Pulmonary artery endothelial cell (primary cell): Measurements from ENCODE around the gene PIP4K2A. TPM values are rescaled to one million over a fixed set of nuclear protein-coding genes. Genes with fewer than 3 reads are reported as not detected.

ENCODE experiments used
- DNase-seq: peaks from one replicate; pipeline ENCODE4 v3.0.0-alpha.2; 2011; ENCODE audit warnings: low read depth, low spot score
- total RNA-seq: library from RNA; depleted of rRNA; stranded (reverse); fragments of >200 nt; gene quantifications from 2 replicates; pipeline ENCODE4 v1.2.3, GENCODE V29; 2014

Gene PIP4K2A
- total RNA-seq, 1 donor from 2014 or later, result 18.4 TPM

DNA sequence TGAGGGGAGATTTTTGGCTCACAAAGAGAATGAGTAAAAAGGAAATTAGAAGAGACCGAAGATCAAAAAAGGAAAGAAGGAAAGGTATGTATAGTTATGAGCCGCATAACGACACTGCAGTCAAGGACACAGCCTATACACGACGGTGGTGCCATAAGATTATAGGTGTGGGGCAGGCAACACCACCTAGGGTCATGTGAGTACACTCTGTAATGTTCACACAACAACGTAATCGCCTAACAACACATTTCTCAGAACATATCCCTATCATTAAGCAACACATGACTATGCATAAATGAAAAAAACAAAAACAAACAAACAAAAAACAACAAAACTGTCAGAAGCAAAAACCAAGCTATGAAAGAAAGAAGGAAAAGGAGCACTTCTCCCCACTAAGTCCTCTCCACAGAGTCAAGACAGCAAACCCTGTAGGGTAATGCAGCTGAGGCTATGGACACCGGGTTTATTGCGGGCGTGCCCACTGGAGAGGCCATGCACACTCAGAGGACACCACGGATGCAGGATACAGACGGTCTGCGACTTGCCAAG lies 45.1 kb downstream of the PIP4K2A start:
- DNase-seq, result no peak

DNA sequence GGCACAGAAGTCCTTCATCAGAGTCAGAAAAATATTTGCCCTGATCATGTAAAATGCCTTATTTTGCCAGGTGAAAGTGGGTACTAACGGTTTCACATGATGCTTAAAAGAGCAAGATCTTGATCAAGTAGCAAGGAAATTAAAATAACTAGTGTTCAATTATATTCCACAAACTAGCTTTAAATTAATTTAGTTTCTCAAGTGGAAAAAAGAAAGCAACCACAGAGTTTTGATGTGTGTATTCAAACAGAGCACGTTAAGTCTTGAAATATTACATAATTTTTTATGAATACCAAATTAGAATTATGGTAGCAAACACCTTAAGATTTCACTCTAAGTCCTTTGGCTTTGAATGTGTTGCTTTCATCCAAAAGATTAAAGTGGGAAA lies 47.3 kb downstream of the PIP4K2A start:
- DNase-seq, result no peak

DNA sequence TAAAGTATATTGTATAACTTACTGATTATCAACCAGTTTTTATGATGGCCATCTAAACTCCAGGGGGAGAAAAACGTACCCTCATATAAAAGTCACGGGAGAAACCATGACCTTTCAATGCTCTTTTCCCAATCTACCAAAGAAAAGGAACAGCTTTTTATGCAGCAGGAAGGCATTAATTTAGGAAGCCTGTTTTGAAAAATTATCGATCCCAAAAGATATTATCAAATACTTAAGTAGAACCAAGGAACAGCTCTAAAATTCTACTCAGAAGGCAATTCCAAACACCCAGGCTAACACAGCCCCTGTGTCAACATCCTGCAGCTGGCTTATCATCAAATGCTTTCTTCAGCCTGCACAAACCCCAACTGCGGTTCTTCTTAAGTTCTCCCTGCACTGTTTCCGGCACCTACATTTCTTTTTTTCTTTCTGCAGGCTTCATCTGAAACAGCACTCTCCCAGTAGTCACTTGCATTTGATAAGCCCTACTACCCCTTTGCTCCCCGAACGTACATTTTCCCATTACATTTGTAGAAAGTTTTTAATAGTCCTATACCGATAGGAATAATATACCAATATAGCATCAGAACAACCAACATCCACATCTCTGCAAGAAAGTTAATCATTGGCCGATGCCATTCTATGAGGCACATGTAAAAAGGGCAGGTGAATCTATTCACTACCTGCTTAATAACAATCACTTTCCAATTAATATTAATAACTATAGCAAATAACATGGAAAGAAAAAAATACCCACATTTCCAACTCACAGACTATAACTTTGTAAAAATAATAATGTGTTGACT lies 47.9 kb downstream of the PIP4K2A start:
- no peak for DNase-seq

DNA sequence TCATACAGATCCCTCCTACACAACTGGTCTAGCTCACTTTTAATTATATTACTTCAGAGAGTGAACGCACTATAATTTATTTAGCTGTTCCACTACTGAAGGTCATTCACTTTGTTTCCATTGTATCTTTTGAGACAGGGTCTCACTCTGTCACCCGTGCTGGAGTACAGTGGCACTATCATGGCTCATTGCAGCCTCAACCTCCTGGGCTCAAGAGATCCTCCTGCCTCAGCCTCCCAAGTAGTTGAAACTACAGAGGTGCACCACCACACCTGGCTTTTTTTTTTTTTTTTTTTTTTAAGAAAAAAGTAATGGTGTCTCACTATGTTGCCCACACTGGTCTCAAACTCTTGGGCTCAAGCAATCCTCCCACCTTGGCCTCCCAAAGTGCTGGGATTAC lies 49.0 kb downstream of the PIP4K2A start:
- no peak for DNase-seq

DNA sequence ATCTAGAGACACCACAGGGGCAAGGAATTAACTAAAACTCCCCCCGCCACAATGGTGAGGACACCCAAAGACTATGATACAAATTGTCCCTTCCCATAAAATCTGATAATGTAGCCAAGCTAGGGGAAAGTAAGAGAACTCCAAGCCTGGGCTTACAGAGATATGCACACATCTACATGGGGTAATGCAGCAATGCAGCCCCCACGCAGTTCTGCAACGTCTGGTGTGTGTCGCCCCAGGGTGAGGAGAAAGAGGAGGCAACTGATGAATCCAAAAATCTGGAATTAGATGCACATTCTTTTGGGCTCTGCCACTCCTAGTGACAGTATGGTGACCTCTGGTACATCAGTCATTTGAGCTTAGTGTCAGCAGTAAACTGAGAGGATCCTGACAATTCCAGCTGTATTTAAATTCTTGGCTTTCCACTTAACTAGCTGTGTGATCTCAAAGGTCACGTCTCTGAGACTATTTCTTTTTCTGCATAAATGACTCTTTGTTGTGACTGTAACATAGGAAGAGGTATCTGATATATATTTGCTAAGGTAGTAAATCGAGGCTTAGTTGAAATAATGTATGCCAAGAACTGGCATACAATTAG lies 51.5 kb downstream of the PIP4K2A start:
- DNase-seq, result no peak

DNA sequence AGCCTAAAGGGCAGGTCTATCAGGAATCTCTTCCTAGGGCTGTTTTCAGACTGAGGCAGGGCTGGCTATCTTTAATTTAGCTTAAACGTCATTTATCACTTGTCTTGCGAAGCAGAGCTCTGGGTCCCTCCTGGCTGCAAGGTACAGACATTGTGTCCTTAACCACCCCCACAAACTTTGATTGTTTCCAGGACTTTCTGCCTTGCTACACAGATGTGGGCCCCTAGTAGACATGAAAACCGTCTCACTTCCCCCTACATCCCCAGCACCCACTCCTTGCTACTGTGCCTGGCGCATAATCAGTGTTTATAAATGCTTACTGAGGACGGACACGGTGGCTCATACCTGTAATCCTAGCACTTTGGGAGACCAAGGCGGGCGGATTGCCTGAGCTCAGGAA lies 54.5 kb downstream of the PIP4K2A start:
- no peak for DNase-seq

DNA sequence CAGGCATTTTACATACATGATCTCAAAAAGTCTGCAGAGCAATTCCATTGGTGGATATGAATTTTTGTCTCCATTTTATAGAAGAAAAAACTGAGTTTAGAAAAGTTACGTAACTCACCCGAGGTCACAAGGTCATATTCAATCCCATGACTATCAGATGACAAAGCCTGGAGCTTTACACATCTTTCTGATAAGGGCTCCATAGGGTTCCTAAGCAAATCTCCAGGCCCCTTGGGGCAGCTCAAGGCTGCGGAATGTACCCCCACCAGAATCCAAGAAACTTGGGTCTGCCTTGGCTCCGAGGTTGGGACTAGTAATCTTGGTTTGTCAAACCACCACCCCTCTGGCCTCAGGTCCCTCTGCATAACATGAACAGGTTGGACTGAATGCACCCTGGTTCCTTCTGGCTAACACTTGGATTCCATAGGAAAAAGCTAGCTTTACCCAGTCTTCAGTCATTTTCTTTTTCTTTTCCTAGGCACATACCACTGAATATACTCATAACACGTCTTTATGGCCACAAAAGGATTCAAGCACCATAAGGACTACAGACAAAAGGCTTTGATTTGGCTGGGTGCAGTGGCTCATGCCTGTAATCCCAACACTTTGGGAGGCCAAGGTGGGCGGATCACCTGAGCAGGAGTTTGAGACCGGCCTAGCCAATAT lies 55.5 kb downstream of the PIP4K2A start:
- DNase-seq, result no peak

DNA sequence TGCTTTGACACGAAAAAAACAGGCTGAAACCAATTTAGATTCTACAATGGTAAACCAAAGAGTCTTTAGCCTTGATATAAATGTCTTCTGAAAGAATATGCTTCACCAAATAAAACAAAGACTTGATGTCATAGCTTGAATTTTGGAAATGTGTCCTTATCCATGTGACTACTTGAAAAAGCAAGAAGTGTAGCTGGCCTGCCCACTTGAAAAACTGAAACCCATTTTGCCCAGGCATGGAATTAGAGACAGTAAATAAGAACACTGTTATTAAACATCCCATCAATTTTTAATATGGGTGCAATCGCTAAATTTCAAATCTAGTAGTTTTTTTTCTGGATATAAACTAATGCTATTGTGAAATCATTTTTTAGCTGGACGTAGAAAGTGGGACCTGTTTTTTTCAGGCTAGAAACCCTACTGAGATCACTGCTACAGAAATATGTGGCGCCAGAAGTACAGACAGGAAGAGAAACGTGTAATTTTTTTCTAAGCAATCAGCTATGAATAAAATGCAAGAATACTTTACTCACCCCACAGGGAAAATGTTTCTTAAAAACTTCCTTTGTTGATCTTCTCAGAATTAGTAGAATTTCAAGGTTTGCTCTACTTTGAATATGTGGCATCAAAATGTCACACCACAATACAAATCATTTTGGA lies 56.7 kb downstream of the PIP4K2A start:
- DNase-seq, result no peak

DNA sequence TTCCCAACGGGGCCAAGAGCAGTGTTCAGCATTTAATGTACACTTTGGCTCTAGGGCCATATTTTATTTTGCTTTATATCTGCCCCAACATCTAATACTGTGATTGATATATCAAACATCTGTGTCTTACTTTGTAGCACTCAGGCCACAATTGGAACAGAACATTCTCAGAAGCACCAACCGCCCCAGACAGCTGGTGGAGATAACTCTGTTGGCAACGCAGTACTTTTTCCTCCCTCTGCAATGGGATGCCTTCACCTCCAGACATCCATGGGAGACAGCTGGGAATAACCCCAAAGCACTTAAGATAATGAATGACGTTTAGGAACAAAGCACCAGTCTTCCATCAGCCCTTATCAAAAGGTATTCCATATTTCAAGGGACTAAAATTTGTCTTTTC lies 57.4 kb downstream of the PIP4K2A start:
- no peak for DNase-seq

DNA sequence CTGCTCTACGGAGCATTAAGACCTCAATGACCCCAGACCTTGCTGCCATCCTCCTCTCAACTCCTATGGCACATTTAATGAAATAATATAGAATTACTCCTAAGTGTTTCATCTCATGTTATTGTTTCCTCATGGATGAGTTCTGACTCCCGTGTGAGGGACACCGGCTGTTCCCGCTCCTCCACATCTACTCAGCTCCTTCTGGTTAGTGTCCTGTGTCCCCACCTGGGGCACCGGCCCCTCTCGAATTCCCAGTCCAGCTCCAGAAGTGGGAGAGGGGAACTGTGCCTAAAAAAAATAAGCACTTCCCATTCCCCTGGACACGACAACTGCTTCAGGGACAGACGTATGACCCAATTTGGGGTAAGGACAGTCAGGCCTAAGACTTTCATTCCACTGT lies 58.3 kb downstream of the PIP4K2A start:
- no peak for DNase-seq

DNA sequence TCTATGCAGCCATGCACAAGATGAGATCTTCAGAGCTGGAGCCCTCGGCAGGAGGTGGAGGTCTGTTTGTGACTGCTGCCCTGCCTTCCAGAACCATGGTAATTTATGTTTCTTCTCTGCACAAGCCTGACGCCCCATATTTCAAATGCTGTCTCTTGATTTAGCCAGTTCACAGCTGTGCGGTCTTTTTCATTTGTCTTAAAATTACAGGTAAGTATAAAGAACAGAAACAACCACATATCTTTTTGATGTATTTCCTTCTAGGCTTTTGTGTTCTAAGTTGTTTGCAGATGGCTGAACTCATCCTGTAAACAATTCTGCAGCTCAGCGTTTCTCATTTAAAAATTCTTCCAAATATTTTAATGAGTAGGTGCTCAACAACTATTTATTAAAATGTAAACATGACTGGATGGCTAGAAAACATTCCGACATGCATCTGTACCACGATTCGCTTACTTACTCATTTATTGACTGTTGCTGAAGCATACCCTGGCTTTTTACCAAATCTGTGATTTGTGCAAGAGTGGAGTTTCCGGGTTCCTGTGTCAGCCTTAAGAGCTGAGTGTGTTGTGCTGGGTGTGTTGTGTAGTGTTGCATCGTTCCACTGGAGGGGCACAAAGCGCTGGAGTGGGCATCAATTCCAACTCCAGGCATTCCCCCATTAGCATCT lies 58.9 kb downstream of the PIP4K2A start:
- DNase-seq, result no peak

DNA sequence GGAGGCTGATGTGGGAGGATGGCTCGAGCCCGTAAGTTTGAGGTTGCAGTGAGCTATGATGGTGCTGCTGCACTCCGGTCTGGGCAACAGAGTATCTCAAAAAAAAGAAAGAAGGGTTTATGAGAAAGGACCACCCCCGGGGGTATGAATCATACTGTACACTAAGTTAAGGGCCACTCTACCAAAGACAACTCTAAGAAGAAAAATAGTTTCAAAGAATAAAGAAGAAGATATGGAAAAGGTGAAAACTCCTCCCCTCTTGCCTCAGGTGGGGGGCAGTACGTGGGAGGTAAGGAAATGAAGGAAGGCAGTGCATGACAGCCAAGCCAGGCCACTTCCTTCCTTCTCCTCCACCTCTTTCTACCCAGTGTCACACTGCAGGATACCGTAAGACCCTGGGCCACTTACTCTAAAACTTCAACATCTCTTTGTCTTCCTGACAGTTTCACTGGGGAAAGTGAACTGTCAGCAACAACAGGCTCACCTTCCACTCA lies 61.3 kb downstream of the PIP4K2A start:
- DNase-seq, result no peak

DNA sequence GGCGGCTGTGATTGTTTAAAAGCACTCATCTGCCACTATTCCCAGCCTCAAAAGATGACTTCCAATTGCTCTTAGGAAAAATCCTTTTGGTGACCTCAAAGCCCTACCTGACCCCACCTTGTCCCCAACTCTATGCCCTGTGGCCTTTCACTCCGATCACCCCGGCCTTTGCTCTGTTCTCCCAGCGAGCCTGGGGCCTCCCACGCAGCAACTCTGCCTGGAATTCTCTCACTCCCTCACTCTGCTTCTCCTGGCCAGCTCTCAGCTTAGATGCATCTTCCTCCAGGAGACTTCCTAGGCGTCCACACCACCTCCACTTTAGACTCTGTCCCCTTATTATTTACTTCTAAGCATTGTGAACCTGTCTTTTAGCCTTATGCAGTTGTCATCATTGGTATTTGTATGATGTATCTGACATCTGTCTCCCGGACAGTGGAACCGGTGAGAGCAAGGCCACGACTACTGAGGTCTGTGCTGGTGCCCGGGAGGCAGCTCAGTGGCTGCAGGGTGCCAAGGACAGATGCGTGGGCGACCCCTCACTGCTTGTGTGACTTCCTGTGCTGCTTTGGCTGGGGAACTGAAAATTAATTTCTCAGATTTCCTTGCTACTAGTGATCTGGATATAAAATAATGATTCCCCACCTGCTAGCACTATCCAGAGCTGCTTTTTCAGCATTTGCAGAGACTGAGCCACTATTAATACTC lies 63.0 kb downstream of the PIP4K2A start:
- DNase-seq, result no peak

DNA sequence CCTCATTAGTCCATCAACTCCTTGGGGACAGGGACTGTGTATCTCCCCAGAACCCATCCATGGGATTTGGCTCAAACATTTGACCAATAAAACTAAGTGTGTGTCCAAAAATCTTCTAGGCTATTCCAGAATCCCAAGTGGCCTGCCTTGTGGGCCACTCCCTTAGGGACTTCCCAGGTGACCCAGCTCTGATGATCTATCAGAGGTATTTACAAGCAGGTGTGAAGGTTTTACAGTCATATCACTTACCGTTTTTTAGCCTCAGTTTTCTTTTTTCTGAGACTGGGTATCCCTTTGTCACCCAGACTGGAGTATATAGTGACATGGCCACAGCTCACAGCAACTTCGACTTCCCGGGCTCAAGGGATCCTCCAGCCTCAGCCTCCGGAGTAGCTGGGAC lies 64.4 kb downstream of the PIP4K2A start:
- no peak for DNase-seq

DNA sequence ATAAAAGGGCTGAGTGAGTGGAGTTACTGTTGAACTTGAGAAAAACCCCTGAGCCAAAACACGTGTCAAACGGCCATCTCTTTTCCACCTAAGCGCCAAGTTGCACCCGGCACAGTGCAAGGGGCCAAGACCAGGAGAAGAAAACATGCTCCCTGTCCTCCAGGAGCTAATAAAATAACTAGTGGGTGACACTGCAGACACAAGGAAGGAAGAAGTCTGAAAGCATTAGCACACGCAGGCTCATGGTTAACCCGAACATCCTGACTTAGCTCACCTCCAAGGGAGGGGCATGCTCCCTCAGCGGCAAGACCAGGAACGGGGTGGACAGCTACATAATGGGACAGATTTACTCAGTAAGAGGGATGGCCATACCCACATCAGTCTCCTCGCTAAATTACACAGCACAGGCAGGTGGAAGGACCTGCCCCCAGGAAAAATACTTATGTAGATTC lies 65.0 kb downstream of the PIP4K2A start:
- no peak for DNase-seq

DNA sequence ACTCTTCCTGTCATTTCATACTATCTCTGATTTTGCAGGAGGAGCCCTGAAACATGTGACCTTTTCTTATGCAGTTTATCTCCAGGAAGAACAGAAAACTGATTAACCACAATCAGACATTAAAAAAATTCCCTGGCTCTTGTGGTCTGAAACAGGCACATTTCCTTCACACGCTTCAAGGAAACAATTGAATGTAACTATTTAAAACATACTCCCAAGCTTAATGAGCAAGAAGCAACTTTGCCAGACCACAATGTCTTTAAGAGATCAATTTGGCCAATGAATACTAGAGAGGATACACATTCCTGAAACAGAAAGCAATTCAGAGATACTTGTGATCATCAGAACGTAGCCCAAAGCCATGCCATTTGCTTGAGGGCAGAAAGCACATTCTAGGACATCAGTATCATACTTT lies 65.8 kb downstream of the PIP4K2A start:
- no peak for DNase-seq

DNA sequence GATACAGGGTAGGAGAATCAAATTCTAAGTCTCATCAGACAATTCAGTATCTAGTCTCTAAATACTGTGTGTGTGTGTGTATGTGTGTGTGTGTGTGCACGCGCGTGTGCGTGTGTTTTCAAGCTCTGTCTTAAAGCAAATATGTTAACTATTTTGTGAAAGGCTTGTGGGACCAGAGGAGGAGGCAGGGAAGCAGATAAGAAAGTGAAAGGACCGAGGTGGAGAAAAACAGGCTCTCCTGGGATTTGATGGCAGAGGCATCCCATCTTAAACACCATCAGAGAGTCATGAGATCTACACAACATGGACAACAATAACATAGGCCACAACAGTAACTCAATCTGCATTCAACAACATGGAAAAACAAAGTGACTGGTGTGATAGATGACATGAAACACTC lies 67.1 kb downstream of the PIP4K2A start:
- no peak for DNase-seq

DNA sequence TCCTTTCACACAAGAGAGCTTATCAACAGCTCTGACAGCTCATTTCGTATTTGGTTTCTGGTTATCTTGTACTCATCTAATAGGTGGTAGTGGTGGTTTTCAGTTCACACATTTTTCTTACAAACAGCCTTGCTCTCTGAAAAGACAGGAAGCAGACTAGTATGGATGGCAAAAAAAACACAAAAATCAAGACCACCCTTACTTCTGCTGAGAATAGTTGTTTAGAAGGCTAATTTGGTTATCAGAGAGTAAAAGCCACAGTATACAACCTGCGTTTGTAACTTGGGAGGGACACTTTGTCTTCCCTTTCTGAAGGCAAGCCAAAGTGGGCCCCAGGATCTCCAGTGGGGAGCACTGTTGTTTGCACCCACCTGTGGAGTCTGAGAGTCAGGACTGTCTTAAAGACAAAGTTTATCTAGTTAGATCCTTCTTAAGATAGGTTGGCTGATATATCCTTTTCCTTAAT lies 68.0 kb downstream of the PIP4K2A start:
- DNase-seq, result no peak

DNA sequence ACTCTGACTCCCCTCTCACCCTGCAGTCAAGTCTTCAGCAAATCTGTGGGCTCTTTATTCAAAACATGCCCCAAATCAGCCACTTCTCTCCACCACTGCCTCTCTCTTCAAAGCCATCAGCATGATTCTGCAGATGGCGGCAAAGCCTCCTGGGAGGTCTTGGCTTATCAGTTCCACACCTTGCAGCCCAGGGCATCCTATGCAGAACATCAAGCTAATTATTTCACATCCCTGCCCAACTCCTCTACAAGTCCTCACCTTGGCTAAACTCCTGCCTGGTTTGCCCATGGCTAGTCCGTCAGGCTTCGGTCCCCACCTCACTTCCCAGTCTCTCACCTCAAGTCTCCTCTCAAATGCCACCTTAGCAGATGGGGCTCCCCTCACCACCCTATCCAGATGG lies 70.2 kb downstream of the PIP4K2A start:
- no peak for DNase-seq

DNA sequence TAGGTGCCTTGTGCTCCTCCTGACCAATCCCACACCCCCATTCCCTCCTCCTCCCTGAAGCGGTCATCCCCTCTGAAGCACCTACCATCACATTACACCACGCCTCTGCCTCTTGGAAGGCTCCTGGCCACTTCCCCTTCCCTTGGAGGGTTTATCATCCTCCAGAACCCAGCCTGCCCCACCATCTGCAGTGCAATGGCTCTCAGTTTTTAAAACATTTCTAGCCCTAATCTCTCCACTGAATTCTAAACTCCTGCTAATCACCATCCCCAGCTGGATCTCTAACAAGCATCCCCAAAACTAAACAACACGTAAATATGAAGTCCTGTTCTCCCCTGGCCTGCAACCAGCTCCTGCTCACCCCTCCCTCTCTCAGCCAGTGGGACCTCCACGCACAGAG lies 70.6 kb downstream of the PIP4K2A start:
- no peak for DNase-seq
